NCI-H1436 (cell line): ENCODE results near the gene TMC2.
"Not testable (repeated sequence)": the region's sequence is repeated elsewhere in the genome, so short reads cannot be mapped to it uniquely, and the experiment has no call there.

Source experiments
- DNase-seq: peaks from one replicate; lab custom pipeline; 2025; lab: John Stamatoyannopoulos, UW

The TMC2 gene

DNA sequence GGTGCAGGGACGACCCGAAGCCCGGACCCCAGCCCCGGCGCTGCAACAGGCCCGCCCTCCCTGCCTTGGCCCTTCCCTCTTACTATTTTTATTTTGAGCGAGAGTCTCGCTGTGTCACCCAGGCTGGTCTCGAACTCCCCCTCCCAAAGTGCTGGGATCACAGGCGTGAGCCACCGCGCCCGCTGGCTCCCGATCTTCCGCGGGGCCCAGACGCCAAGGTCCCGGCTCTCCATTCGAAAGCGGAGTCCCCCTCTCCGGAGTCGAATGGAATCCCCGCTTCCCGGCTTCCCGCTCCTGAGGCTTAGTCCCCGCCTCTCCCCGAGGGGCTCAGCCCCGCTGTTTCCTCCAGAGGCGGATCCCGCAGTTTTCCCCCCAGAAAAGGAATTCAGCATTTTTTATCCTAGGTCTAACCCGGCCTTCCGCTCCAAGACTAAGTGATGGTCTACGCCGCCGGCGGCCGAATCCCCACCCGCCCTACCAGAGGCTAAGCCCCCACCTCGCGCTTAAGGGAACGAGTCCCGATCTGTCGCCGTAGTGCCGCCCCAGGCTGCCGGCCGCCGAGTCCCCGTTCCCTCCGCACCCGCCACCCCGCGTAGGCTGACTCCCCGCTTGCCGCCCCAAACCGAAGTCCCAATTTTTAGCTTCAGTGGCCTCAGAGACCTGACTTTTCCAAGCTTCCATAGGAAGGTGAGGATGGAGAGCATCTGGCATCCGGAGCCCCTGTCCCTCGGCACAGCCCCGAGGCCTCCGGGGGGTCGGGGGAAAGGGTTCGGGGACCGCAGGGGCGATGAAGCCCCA, 11.5 kb upstream of the TMC2 start:
- DNase-seq = no peak

DNA sequence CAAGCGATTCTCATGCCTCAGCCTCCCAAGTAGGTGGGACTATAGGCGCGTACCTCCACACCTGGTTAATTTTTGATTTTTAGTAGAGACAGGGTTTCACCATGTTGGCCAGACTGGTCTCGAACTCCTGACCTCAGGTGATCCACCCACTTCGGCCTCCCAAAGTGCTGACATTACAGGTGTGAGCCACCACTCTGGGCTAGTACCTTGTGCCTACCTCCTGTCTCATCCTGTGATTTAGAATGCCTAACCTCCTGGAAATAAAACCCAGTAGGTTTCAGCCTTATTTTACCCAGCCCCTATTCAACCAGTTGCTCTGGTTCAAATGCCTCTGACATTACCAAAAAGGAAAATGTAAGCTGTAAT, 10.2 kb upstream of the TMC2 start:
- not testable (repeated sequence) for DNase-seq

GRCh38 chr20:2527762-2528161, 8.6 kb upstream of the TMC2 start:
- no peak for DNase-seq

DNA sequence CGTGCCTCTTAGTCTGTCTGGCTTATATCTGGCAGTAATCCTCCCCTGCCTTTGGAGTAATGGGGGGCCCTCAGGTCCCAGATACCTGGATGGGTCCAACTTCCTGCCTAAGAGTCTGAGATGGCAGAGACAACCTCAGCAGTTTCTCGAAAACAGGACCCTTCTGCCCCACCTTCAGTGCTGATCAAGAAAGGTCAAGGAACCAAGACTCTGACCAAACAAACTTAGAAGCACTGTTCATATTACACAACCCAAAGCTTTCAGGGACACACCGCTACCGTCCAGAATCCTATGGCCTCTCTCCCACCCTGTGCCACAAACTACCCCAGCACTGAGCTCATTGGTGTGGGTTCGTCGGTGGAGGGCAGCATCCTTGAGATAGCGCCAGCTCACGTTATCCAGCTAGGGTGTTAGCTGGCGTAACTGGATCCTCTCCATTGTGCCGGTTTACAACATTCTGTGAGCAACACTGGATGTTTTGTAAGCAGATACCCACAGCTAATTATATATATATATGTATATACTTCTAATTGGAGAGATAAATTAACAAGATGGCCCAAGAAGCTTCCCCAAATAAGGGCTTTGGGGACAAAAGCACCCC, 7.6 kb upstream of the TMC2 start:
- DNase-seq = no peak

DNA sequence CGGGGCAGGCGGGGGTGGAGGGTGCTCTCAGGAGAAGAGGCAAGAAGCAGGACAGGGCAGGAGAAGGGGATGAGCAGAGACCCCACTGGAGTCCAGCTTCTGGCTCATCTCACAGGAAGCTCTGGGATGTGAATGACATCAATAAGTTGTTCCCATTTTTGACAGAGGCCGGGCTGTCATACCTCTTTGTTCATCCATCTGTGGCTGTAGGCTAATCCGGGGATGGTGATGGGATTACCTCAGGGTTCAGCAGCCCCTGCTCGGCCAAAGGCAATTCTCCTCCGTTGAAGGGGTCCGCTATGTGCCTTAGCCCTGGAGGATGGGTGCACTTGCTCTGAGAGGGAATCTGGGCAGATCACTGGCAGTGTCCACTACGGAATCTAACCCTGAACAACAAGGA, 3.3 kb upstream of the TMC2 start:
- no peak for DNase-seq

GRCh38 chr20:2535711-2536559, 438 bp upstream of the TMC2 start:
- no peak for DNase-seq

DNA sequence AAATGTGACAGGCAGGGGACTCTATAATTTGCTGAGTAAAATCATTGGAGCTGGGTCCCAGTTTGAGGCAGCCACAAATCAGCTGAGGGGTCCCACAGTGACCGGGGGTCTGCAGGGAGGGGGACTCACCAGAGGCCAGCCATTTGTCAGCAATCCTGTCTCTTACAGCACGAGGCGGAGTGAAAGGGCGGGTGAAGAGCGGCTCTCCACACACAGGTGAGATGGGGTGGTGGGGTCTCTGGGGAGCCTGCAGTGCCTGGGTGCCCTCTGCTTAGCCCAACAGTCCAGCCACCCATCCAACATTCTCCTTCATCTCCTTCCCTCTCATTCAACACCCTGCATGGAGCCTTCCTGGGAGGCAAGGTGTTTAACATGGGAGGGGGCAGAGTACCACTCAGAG, 728 bp downstream of the TMC2 start:
- no peak for DNase-seq

- DNase-seq = no peak
Measured at GRCh38 chr20:2538356-2538755, 2.0 kb downstream of the TMC2 start.

- DNase-seq = no peak
Measured at GRCh38 chr20:2538931-2539720, 2.8 kb downstream of the TMC2 start.

DNA sequence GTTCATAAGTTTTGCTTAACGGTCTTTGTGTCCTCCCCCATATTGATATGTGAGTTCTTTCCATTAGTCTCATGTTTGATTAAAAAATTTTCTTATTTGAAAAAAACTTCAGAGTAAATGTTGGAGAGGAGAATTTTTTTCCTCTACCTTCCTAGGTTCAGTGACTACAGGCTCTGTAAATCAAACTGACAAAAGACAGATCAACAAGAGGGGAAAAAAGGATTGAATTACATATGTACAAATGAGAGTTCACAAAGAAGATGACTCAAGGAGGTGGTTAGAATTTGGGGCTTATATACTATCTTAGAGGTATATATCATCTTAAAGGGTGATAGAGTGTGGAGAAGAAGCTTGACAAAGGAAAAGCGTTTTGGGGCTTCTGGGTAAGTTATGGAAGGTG, 5.6 kb downstream of the TMC2 start:
- no peak for DNase-seq

- no peak for DNase-seq
Measured at GRCh38 chr20:2542361-2542760, 6.0 kb downstream of the TMC2 start.

DNA sequence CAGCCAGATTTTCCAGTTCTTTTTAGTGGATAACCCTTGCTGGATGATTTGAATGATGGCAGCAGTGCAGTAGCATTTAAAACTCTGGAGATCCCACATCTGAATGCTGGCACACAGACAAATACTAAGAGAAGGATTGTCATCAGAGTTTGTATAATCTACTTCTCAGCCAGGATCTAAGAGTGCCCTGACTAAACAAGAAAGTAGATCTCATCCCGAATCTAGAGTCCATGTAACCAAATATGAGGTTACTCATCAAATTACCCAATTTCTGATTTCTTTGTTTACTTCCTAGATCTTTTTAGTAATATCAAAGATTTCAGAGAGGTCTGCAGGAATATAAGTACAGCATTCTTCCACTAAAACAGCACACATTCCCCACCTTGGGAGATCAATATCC, 7.8 kb downstream of the TMC2 start:
- no peak for DNase-seq

DNA sequence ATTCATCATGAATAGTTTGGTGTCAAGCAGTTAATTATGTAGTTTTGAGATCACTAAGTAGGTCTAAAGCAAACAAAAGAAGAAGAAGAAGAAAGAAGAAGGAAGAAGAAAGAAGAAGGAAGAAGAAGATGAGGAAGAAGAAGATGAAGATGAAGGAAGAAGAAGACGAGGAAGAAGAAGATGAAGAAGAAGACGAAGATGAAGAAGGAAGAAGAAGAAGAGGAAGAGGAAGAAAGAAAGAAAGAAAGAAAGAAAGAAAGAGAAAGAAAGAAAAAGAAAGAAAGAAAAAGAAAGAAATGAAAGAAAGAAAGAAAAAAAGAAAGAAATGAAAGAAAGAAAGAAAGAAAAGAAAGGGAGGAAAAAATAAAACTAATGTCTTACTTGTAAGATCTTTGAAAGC, 9.2 kb downstream of the TMC2 start:
- DNase-seq = no peak

DNA sequence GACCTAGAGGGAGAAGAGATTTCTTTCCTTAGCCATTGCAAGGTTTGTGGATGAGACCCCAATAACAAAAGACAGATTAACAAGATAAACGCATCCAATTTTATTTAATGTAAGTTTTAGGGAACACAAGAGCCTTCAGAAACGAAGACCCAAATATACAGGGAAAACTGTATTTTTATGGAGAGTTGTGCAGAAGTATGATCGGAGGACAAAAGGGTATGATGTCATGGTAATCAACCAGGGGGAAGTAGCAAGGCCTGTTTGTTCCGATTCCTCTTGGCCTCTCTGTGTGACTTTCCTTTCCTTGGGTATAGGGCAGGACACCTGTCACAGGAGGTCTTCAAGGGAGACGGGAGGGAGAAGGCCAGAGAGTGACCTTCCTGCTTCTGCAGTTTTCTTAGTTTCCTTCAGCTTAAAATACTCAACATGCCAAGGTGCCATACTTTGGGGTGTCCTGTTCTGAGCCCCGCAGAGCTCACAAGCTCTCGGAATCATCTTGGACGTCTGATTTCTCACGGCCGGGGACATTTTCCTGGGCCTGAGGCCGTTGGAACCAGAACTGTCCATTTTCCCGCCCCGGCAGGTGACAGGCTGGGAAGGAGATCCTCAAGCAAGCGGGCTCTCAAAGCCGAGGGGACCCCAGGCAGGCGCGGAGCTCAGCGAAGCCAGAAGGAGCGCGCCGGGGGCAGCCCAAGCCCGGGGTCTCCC, 21.7 kb downstream of the TMC2 start:
- no peak for DNase-seq

DNA sequence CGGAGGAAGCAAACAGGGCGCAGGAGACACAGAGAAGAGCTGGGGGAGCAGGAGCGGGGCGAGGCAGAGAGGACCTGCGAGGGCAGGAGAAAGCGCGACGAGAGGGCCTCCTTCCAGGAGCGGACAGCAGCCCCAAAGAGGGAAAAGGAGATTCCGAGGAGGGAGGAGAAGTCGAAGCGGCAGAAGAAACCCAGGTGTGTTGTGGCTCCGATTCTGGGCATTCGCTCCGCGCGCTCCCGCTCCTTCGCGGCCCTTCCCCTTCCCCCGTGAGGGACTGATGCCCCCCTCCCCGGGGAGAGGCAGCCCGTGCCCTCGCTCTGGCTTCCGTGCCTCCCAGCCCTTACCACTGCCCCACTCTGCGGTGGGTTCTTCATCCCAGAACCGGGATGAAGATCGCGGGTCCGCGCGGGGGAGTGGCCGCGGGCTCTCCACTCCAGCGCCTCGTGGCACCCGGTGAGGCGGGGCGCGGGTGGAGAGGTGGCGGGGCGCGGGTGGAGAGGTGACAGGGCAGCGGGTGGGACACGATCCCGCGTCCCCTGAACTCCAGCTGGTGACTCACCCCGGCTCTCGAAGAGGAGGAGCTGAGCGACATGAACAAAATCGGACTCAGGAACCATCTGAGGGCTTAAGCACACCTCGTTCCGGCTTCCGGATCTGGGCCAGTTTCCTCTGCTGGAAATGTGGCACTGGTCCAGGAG, 22.4 kb downstream of the TMC2 start:
- no peak for DNase-seq

DNA sequence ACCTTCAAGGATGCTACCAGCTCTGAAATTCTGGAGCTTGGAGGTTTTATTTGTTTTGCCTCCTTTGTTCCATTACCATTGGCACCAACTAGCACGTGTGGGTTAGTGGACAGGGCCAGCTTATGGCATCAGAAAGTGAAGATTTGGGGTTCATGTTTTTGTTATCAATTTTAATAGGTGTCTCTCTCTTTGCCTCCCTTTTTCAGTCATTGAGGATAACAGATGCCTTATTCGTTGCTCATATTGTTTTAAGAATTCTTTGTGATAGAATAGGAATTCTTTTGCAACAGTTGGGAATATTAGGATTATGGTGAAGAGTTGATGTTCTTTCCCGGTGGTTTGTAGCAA, 22.9 kb downstream of the TMC2 start:
- DNase-seq = no peak

- no peak for DNase-seq
Measured at GRCh38 chr20:2559651-2560050, 23.3 kb downstream of the TMC2 start.

GRCh38 chr20:2563116-2563515, 26.7 kb downstream of the TMC2 start:
- DNase-seq = no peak

DNA sequence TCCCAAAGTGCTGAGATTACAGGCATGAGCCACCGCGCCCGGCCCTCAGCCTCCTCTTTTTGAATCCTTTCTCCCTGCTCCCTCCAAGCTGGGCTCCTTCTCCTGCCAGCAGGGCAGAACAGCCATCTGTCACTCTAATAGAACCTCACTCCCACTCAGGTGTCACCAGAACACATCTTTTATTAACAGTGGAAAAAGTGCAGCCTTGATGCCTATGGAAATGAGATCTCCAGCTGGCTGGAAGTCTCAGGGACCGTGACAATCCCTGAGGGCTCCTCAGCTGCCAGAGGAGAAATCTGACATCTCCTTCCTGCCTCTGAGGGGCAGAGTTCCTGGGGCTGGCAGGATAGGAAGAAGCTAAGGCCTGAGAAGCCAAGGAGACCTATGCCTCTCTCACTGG, 28.0 kb downstream of the TMC2 start:
- no peak for DNase-seq

- no peak for DNase-seq
Measured at GRCh38 chr20:2575682-2576081, 39.3 kb downstream of the TMC2 start.

- DNase-seq = no peak
Measured at GRCh38 chr20:2576317-2576727, 39.9 kb downstream of the TMC2 start.
